Ovary (tissue), 3 donors: Measurements from ENCODE around the gene ZCCHC3.

Experiments used
- EP300 ChIP-seq: sonication (generic); formaldehyde crosslinking; IDR thresholded peaks from one replicate; pipeline ENCODE4 v1.6.1; 2017; ENCODE audit warnings: antibody characterized with exemption
- POLR2A ChIP-seq: fragments of 450-650 bp; IDR thresholded peaks from one replicate; pipeline ENCODE4 v1.6.1; 2017; ENCODE audit warnings: antibody characterized with exemption, mild to moderate bottlenecking, moderate library complexity
- TF ChIP-seq, protein P1 (sequence below), 3 donors: fragments of 450-650 bp in 2 of 3; fragments of 200-600 bp in 1 of 3; IDR thresholded peaks; one replicate each; pipeline versions ENCODE4 v1.5.1 to v1.8.0; 2016 to 2022; ENCODE audit warnings: antibody characterized with exemption in 3 of 3, mild to moderate bottlenecking in 1 of 3
- donor health status: DM: no; HTN: no; CAD: no.

DNA sequence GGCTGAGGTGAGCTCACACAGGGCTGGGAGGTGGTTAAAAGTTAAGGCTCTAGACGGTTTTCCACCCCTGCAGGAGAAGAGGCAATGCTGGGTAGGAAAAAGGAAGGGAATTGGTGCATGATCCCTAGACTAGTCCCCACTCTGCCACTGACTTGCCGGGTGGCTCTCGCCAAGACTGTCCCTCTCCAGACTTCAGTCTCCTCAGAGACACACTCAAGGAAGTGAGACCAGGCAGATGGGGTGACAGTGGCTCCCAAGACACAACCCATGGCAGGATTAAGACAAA, 19.9 kb upstream of the ZCCHC3 start:
- TF ChIP-seq, protein P1, sequence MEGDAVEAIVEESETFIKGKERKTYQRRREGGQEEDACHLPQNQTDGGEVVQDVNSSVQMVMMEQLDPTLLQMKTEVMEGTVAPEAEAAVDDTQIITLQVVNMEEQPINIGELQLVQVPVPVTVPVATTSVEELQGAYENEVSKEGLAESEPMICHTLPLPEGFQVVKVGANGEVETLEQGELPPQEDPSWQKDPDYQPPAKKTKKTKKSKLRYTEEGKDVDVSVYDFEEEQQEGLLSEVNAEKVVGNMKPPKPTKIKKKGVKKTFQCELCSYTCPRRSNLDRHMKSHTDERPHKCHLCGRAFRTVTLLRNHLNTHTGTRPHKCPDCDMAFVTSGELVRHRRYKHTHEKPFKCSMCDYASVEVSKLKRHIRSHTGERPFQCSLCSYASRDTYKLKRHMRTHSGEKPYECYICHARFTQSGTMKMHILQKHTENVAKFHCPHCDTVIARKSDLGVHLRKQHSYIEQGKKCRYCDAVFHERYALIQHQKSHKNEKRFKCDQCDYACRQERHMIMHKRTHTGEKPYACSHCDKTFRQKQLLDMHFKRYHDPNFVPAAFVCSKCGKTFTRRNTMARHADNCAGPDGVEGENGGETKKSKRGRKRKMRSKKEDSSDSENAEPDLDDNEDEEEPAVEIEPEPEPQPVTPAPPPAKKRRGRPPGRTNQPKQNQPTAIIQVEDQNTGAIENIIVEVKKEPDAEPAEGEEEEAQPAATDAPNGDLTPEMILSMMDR (IDR thresholded peaks at IDR 0.05): no peak
- TF ChIP-seq POLR2A: no peak
- TF ChIP-seq EP300: no peak
